ENCODE measurements around the gene TOE1.
A peak's percentile ranks its signal among the peaks of the same experiment; 100 is the strongest.

Gene TOE1

DNA sequence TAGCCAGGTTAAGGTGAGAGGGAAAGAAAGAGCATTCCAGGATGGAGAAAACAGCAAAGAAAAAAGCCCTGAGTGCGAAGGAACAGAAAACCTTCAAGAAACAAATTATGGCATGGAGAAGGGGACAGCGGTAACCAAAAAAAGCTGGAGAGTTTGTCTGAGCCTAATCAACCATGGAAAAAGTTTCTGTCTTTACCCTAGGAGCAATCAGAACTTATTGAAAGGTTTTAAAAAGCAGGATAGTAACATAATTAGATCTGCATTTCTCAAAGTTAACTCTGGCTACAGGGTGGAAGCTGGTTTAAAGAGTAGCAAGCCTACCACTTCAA, 39.3 kb upstream of the TOE1 start:
- Histone ChIP-seq H3K27me3 (replicated peaks; ENCODE audit: control insufficient read depth, insufficient read depth, low read length) (no peaks in the 10 kb centered on the region), H3K4me3 (replicated peaks; ENCODE audit: low read depth, low read length) (no peak overlapping the region), H3K36me3 (ENCODE audit: control insufficient read depth, insufficient read depth, low read length) (no peaks in the 10 kb centered on the region)
- no peak for DNase-seq (ENCODE audit: extremely low read depth, insufficient read length)
- TF ChIP-seq, protein P1, sequence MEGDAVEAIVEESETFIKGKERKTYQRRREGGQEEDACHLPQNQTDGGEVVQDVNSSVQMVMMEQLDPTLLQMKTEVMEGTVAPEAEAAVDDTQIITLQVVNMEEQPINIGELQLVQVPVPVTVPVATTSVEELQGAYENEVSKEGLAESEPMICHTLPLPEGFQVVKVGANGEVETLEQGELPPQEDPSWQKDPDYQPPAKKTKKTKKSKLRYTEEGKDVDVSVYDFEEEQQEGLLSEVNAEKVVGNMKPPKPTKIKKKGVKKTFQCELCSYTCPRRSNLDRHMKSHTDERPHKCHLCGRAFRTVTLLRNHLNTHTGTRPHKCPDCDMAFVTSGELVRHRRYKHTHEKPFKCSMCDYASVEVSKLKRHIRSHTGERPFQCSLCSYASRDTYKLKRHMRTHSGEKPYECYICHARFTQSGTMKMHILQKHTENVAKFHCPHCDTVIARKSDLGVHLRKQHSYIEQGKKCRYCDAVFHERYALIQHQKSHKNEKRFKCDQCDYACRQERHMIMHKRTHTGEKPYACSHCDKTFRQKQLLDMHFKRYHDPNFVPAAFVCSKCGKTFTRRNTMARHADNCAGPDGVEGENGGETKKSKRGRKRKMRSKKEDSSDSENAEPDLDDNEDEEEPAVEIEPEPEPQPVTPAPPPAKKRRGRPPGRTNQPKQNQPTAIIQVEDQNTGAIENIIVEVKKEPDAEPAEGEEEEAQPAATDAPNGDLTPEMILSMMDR (IDR thresholded peaks at IDR 0.05; ENCODE audit: insufficient read depth, low read length, poor library complexity, severe bottlenecking): no peak

DNA sequence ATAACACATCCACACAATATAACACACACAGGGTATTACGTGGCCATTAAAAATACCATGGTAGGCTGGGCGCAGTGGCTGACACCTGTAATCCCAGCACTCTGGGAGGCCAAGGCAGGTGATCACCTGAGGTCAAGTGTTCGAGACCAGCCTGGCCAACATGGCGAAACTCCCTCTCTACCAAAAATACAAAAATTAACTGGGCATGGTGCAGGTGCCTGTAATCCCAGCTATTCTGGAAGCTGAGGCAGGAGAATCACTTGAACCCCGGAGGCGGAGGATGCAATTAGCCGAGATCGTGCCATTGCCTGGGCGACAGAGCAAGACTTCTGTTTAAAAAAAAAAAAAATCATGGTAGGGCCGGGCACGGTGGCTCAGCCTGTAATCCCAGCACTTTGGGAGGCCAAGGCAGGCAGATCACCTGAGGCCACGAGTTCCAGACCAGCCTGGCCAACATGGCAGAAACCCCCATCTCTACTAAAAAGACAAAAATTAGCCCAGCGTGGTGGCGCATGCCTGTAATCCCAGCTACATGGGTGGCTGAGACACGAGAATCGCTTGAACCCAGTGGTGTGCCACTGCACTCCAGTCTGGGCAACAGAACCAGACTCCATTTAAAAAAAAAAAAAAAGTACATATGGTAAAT, 37.3 kb upstream of the TOE1 start:
- DNase-seq (ENCODE audit: extremely low read depth, insufficient read length): no peak
- TF ChIP-seq, protein P1 (IDR thresholded peaks at IDR 0.05; ENCODE audit: insufficient read depth, low read length, poor library complexity, severe bottlenecking): no peak
- Histone ChIP-seq H3K36me3 (ENCODE audit: control insufficient read depth, insufficient read depth, low read length) (no peaks in the 10 kb centered on the region), H3K4me3 (replicated peaks; ENCODE audit: low read depth, low read length) (peak overlapping the region; percentile 71), H3K27me3 (replicated peaks; ENCODE audit: control insufficient read depth, insufficient read depth, low read length) (no peaks in the 10 kb centered on the region)

DNA sequence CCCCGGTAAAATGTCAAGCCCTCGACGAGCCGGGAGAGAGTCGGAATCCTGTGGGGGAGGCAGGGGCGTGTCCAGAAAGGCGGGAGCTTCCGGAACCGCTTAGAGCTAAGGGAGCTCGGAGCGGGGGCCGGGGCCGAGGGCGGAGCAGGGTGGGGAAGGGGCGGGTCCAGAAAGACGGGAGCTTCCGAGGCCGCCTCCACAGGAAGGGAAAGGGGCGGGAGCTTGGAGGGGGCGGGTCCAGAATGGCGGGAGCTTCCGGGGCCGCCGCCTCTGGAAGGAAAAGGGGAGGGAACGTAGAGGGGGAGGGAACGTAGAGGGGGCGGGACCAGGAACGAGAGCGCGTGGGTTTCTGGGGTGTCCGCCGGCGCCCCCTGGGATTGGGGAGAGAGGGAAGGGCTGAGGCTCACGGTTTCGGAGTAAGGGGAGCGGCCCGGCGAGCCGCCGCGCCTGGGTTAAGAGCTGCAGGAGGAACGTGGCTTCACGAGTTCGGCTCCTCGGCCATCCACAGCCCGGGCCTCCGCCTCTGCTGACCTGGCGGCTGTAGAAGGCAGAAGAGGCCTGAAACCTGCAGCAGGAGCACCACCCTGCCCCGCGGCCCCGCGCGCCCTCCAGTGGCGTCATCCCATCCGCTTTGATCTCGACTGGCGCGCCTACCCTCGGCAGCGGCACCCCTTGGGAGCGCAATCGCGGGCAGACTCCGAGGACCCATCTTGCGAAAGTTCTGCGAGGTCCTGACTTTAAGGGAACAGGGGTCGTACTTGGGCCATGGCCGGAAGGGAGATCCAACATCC, 36.3 kb upstream of the TOE1 start:
- Histone ChIP-seq H3K27me3 (replicated peaks; ENCODE audit: control insufficient read depth, insufficient read depth, low read length) (no peaks in the 10 kb centered on the region), H3K36me3 (ENCODE audit: control insufficient read depth, insufficient read depth, low read length) (no peaks in the 10 kb centered on the region), H3K4me3 (replicated peaks; ENCODE audit: low read depth, low read length) (peak overlapping the region; percentile 80)
- DNase-seq (ENCODE audit: extremely low read depth, insufficient read length): peak; percentile 97
- TF ChIP-seq, protein P1 (IDR thresholded peaks at IDR 0.05; ENCODE audit: insufficient read depth, low read length, poor library complexity, severe bottlenecking): peak; percentile 81

DNA sequence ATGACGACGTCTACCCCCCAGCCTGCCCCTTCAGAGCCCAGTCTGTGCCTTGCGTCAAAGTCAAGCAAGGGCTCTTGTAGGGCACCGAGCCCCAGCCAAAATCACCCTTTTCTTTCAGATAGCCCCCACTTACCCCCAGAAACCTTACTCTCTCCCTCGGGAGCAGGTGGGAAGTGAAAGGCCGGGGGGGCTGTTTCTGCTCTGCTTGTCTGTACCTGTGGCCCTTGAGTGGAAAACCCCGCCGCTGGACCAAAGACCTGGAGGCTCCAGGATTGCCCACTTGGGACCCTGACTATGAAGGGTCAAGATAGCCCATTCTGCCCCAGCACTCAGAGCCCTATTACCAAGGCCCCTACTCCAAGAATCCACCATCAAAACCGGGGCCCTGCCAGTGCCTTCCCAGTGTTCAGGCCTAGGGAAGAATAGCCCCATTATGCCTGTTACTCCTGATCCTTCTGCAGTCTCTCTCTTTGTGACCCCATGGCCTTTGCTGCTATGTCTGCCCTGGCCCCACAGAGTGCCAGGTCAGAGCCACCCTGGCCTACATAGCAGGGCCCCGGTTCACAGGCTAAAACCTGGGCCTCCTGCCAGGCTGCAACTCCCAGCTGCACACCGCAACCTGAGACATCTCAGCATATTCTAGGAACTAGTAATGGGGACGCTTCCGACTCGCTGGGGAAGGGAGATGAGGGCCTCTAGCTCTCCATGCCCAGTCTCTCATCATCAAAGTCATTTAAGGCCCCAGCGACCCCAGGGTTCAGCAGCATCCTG, 35.5 kb upstream of the TOE1 start:
- Histone ChIP-seq H3K36me3 (ENCODE audit: control insufficient read depth, insufficient read depth, low read length) (no peaks in the 10 kb centered on the region), H3K27me3 (replicated peaks; ENCODE audit: control insufficient read depth, insufficient read depth, low read length) (no peaks in the 10 kb centered on the region), H3K4me3 (replicated peaks; ENCODE audit: low read depth, low read length) (peak overlapping the region; percentile 80)
- DNase-seq (ENCODE audit: extremely low read depth, insufficient read length): peak; percentile 50
- TF ChIP-seq, protein P1 (IDR thresholded peaks at IDR 0.05; ENCODE audit: insufficient read depth, low read length, poor library complexity, severe bottlenecking): no peak

- no peak for DNase-seq (ENCODE audit: extremely low read depth, insufficient read length)
- no peak overlapping the region for H3K4me3 ChIP-seq (replicated peaks; ENCODE audit: low read depth, low read length)
- TF ChIP-seq, protein P1 (IDR thresholded peaks at IDR 0.05; ENCODE audit: insufficient read depth, low read length, poor library complexity, severe bottlenecking): no peak
- H3K36me3 ChIP-seq (ENCODE audit: control insufficient read depth, insufficient read depth, low read length): no peaks in the 10 kb centered on the region
- no peaks in the 10 kb centered on the region for H3K27me3 ChIP-seq (replicated peaks; ENCODE audit: control insufficient read depth, insufficient read depth, low read length)
Observed at GRCh38 chr1:45305231-45305630, 34.7 kb upstream of the TOE1 start.
